Measurements from ENCODE around the gene TEX19.
"Not testable (repeated sequence)": the region's sequence is repeated elsewhere in the genome, so short reads cannot be mapped to it uniquely, and the experiment has no call there.

The TEX19 gene

GRCh38 chr17:82338858-82339633 is 20.0 kb upstream of the TEX19 start:
- DNase-seq: peak; percentile 18

GRCh38 chr17:82339634-82340580 is 19.1 kb upstream of the TEX19 start:
- DNase-seq: no peak

GRCh38 chr17:82342361-82343079 is 16.5 kb upstream of the TEX19 start:
- no peak for DNase-seq

GRCh38 chr17:82343560-82343959 is 15.5 kb upstream of the TEX19 start:
- no peak for DNase-seq

GRCh38 chr17:82344175-82344907 is 14.7 kb upstream of the TEX19 start:
- DNase-seq: no peak

GRCh38 chr17:82345151-82345976 is 13.7 kb upstream of the TEX19 start:
- no peak for DNase-seq

GRCh38 chr17:82346342-82347300 is 12.4 kb upstream of the TEX19 start:
- DNase-seq: no peak

- DNase-seq: not testable (repeated sequence)
Measured at GRCh38 chr17:82347994-82348393, 11.1 kb upstream of the TEX19 start.

GRCh38 chr17:82348434-82348833 is 10.6 kb upstream of the TEX19 start:
- no peak for DNase-seq

GRCh38 chr17:82348866-82349265 is 10.2 kb upstream of the TEX19 start:
- DNase-seq: no peak

GRCh38 chr17:82349287-82349701 is 9.8 kb upstream of the TEX19 start:
- no peak for DNase-seq

GRCh38 chr17:82350182-82351030 is 8.6 kb upstream of the TEX19 start:
- no peak for DNase-seq

- DNase-seq: no peak
Measured at GRCh38 chr17:82351254-82351712, 7.8 kb upstream of the TEX19 start.

- peak; percentile 82 for DNase-seq
Measured at GRCh38 chr17:82351713-82352488, 7.1 kb upstream of the TEX19 start.

- DNase-seq: peak; percentile 34
Measured at GRCh38 chr17:82353484-82353883, 5.6 kb upstream of the TEX19 start.

GRCh38 chr17:82354804-82355308 is 4.2 kb upstream of the TEX19 start:
- DNase-seq: no peak

GRCh38 chr17:82355770-82356427 is 3.1 kb upstream of the TEX19 start:
- no peak for DNase-seq
